H9 (cell line): Measurements from ENCODE around the gene TNFRSF17. TPM values are rescaled to one million over a fixed set of nuclear protein-coding genes. Genes with fewer than 3 reads are reported as not detected.

Experiments
- DNase-seq: peaks from one replicate; pipeline ENCODE4 v3.0.0-alpha.2; 2017
- H2AFZ ChIP-seq: one replicate; pipeline ENCODE4 v1.6.1; 2013; ENCODE audit warnings: mild to moderate bottlenecking, low read length, control low read depth, moderate library complexity
- H2AK5ac ChIP-seq: 2 replicates; pipeline ENCODE4 v1.6.1; 2013; ENCODE audit warnings: low read length, control low read depth, mixed read lengths; ENCODE audit not compliant: insufficient read length
- H2BK120ac ChIP-seq: one replicate; pipeline ENCODE4 v1.6.1; 2013; ENCODE audit warnings: low read depth, mild to moderate bottlenecking, low read length, control low read depth, inconsistent platforms; ENCODE audit not compliant: poor library complexity, severe bottlenecking
- H2BK12ac ChIP-seq: 2 replicates; pipeline ENCODE4 v1.6.1; 2013; ENCODE audit warnings: low read length, control low read depth, mixed read lengths, low read depth; ENCODE audit not compliant: insufficient read length
- H2BK15ac ChIP-seq: 2 replicates; pipeline ENCODE4 v1.6.1; 2013; ENCODE audit warnings: low read depth, low read length, control low read depth
- H2BK20ac ChIP-seq: one replicate; pipeline ENCODE4 v1.6.1; 2013; ENCODE audit warnings: low read depth, mild to moderate bottlenecking, low read length, control low read depth, inconsistent platforms; ENCODE audit not compliant: poor library complexity, severe bottlenecking
- H2BK5ac ChIP-seq: 2 replicates; pipeline ENCODE4 v1.6.1; 2013; ENCODE audit warnings: low read length, control low read depth, mixed read lengths; ENCODE audit not compliant: insufficient read length
- H3K14ac ChIP-seq: 2 replicates; pipeline ENCODE4 v1.6.1; 2013; ENCODE audit warnings: low read length, control low read depth; ENCODE audit not compliant: insufficient read depth
- H3K18ac ChIP-seq: 2 replicates; pipeline ENCODE4 v1.6.1; 2013; ENCODE audit warnings: low read depth, mild to moderate bottlenecking, mixed read lengths, low read length, control low read depth; ENCODE audit not compliant: insufficient read length
- H3K23ac ChIP-seq: 2 replicates; pipeline ENCODE4 v1.6.1; 2013; ENCODE audit warnings: low read length, control low read depth, mixed read lengths, low read depth; ENCODE audit not compliant: insufficient read length
- H3K23me2 ChIP-seq: 2 replicates; pipeline ENCODE4 v1.6.1; 2013; ENCODE audit warnings: low read depth, mild to moderate bottlenecking, mixed read lengths, low read length, control low read depth; ENCODE audit not compliant: insufficient read length, poor library complexity, severe bottlenecking
- H3K27ac ChIP-seq: 2 replicates; pipeline ENCODE4 v1.5.1; 2013; ENCODE audit warnings: low read length, control low read depth, mixed read lengths, low read depth; ENCODE audit not compliant: insufficient read length
- H3K27me3 ChIP-seq: 2 replicates; pipeline ENCODE4 v1.6.1; 2013; ENCODE audit warnings: low read length, control low read depth, inconsistent platforms; ENCODE audit not compliant: insufficient read depth
- H3K4ac ChIP-seq: 2 replicates; pipeline ENCODE4 v1.6.1; 2013; ENCODE audit warnings: low read depth, mild to moderate bottlenecking, control low read depth, inconsistent platforms, low read length, moderate library complexity
- H3K4me1 ChIP-seq: 2 replicates; pipeline ENCODE4 v1.6.1; 2013; ENCODE audit warnings: low read length, control low read depth, inconsistent platforms; ENCODE audit not compliant: insufficient read depth
- H3K4me2 ChIP-seq: 2 replicates; pipeline ENCODE4 v1.6.1; 2013; ENCODE audit warnings: low read length, control low read depth, mixed read lengths; ENCODE audit not compliant: insufficient read length, insufficient read depth
- H3K56ac ChIP-seq: 2 replicates; pipeline ENCODE4 v1.6.1; 2013; ENCODE audit warnings: low read depth, mild to moderate bottlenecking, mixed read lengths, low read length, control low read depth; ENCODE audit not compliant: insufficient read length
- H3K79me1 ChIP-seq: 2 replicates; pipeline ENCODE4 v1.6.1; 2013; ENCODE audit warnings: low read depth, mild to moderate bottlenecking, moderate library complexity, low read length, control low read depth, inconsistent platforms; ENCODE audit not compliant: insufficient read depth, poor library complexity, severe bottlenecking
- H3K79me2 ChIP-seq: 2 replicates; pipeline ENCODE4 v1.6.1; 2013; ENCODE audit warnings: low read length, control low read depth, inconsistent platforms; ENCODE audit not compliant: insufficient read depth
- H3K9ac ChIP-seq: 2 replicates; pipeline ENCODE4 v1.6.1; 2013; ENCODE audit warnings: low read length, control low read depth, mixed read lengths; ENCODE audit not compliant: insufficient read length; ENCODE audit errors: extremely low read depth
- H3K9me3 ChIP-seq: one replicate; pipeline ENCODE4 v1.6.1; 2013; ENCODE audit warnings: low read depth, low read length, inconsistent platforms; ENCODE audit not compliant: control insufficient read depth
- H3T11ph ChIP-seq: one replicate; pipeline ENCODE4 v1.6.1; 2013; ENCODE audit warnings: mild to moderate bottlenecking, low read length, control low read depth, inconsistent platforms
- H4K20me1 ChIP-seq: one replicate; pipeline ENCODE4 v1.6.1; 2013; ENCODE audit not compliant: control insufficient read depth, insufficient read length, insufficient read depth
- H4K5ac ChIP-seq: 2 replicates; pipeline ENCODE4 v1.6.1; 2013; ENCODE audit warnings: low read depth, mild to moderate bottlenecking, mixed read lengths, low read length, control low read depth; ENCODE audit not compliant: insufficient read length
- H4K8ac ChIP-seq: replicated peaks from 2 replicates; pipeline ENCODE4 v1.6.1; 2013; ENCODE audit warnings: low read length, control low read depth, mixed read lengths, low read depth; ENCODE audit not compliant: insufficient read length
- H4K91ac ChIP-seq: 2 replicates; pipeline ENCODE4 v1.6.1; 2013; ENCODE audit warnings: low read depth, mild to moderate bottlenecking, moderate library complexity, mixed read lengths, low read length, control low read depth; ENCODE audit not compliant: insufficient read length
- H3K27ac Mint-ChIP-seq, 3 experiments: 2 replicates in 2 of 3; 3 replicates in 1 of 3; pipeline ENCODE4 v1.8.0; 2020 to 2021; ENCODE audit warnings: mixed read lengths in 3 of 3, mild to moderate bottlenecking in 1 of 3, moderate library complexity in 1 of 3
- H3K27me3 Mint-ChIP-seq: 2 replicates; pipeline ENCODE4 v1.8.0; 2021; ENCODE audit warnings: low read depth, mild to moderate bottlenecking, moderate library complexity, mixed read lengths
- H3K36me3 Mint-ChIP-seq, 3 experiments: 2 replicates in 2 of 3; 3 replicates in 1 of 3; pipeline ENCODE4 v1.8.0; 2020 to 2021; ENCODE audit warnings: low read depth in 3 of 3, mixed read lengths in 3 of 3; ENCODE audit not compliant: insufficient read depth in 1 of 3
- H3K4me1 Mint-ChIP-seq, 2 experiments: 2 replicates each; pipeline ENCODE4 v1.8.0; 2020; ENCODE audit warnings: mixed read lengths in 2 of 2
- H3K4me3 Mint-ChIP-seq, 2 experiments: 2 replicates in 1 of 2; 3 replicates in 1 of 2; pipeline ENCODE4 v1.8.0; 2020 to 2021; ENCODE audit warnings: mild to moderate bottlenecking in 2 of 2, mixed read lengths in 2 of 2, moderate library complexity in 1 of 2
- H3K9me3 Mint-ChIP-seq, 2 experiments: 2 replicates in 1 of 2; 3 replicates in 1 of 2; pipeline ENCODE4 v1.8.0; 2020; ENCODE audit warnings: mild to moderate bottlenecking in 2 of 2, mixed read lengths in 2 of 2, moderate library complexity in 1 of 2
- WGBS: extraction: QIAGEN DNeasy Blood & Tissue Kit; methylation state at CpG from one replicate; pipeline ENCODE4 v1.1.7; 2013; ENCODE audit warnings: missing lambda C conversion rate, low lambda C conversion rate, mixed read lengths; ENCODE audit not compliant: insufficient read length; ENCODE audit errors: extremely low coverage; 5-methylcytosine and 5-hydroxymethylcytosine counted together
- total RNA-seq: library from RNA; stranded (reverse); gene quantifications from 2 replicates; pipeline ENCODE4 v1.2.1, GENCODE V29; 2021
- TF ChIP-seq, protein P1 (sequence below): fragments of 200-600 bp; sonication (generic); conservative IDR thresholded peaks from 3 replicates; pipeline ENCODE4 v1.8.0; 2021; ENCODE audit warnings: antibody characterized with exemption, mild to moderate bottlenecking

TNFRSF17 gene
- total RNA-seq, 1 experiment from 2014 or later, result not detected

DNA sequence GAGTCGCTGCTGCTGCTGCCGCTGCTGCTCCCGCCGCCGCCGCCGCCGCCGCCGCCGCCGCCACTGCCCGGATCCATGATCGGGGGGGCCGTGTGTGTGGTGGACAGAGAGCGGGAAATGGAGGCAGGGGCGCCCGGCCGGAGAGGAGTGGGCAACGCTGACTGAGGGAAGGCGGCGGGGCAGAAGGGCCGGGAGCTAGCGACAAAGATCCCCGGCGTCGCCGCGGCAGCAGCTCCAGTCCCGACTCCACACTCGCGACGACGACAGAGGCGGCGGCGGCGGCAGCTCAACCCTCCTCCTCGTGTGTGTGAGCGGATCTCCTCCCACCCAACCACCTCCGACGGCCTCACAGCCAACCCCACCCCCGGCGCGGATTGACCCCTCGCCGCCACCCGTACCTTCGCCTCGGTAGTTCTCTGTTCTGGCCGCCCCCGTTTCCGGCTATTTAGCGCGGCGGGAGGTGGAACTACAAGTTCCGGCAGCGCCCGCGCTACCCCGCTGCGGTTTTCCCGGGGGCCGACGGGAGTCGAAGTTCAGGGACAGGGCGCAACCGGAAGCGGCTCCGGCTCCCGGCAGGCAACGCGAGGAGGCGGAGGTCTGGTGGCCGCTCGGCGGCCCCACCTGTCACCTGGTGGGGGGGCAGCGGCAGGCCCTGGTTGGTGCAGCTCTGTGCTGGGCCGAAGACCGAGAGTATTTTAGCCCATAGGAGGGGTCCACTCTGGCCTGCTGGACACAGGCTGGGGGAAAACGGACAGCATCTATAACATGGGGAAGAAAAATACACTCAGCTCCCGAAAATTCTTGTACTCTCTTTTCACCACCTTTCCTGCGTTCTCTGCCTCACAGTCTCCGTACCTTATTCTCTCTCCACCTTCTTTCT, 49.1 kb upstream of the TNFRSF17 start, which contains the start of gene GSPT1:
TSS of gene GSPT1 (minus strand) at position 313 of the 880 bp plus-strand sequence. CDS start at position 77, 236 bp downstream.
- H4K20me1 ChIP-seq, result no peaks in the 10 kb centered on the region
- H3K27ac ChIP-seq, result no peak within 1 kb of the TSS
- no peak within 1 kb of the TSS for H3K56ac ChIP-seq
- Mint-ChIP-seq H3K27me3 (peaks cover 5% of the 10 kb centered on the region; the same call in 1 of the 2 replicates), H3K36me3 (peaks cover 4 to 12% (median 10%) of the 10 kb centered on the region in 3 experiments; a peak in 4 of 7 replicates), H3K4me1 (peaks cover 24 to 26% of the 10 kb centered on the region in 2 experiments), H3K9me3 (peaks cover 0 to 3% of the 10 kb centered on the region in 2 experiments; a peak in 1 of 5 replicates), H3K27ac (peak within 1 kb of the TSS; percentile 77 to 94 (median 92); a peak in 6 of 7 replicates), H3K4me3 (peak within 1 kb of the TSS; percentile 86 to 97)
- H3K4ac ChIP-seq, result no peak within 1 kb of the TSS
- H3K9ac ChIP-seq, result peak within 1 kb of the TSS; percentile 55
- TF ChIP-seq, protein P1, sequence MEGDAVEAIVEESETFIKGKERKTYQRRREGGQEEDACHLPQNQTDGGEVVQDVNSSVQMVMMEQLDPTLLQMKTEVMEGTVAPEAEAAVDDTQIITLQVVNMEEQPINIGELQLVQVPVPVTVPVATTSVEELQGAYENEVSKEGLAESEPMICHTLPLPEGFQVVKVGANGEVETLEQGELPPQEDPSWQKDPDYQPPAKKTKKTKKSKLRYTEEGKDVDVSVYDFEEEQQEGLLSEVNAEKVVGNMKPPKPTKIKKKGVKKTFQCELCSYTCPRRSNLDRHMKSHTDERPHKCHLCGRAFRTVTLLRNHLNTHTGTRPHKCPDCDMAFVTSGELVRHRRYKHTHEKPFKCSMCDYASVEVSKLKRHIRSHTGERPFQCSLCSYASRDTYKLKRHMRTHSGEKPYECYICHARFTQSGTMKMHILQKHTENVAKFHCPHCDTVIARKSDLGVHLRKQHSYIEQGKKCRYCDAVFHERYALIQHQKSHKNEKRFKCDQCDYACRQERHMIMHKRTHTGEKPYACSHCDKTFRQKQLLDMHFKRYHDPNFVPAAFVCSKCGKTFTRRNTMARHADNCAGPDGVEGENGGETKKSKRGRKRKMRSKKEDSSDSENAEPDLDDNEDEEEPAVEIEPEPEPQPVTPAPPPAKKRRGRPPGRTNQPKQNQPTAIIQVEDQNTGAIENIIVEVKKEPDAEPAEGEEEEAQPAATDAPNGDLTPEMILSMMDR, result 0 out of 3 replicates have a peak, but pooled peaks have one; percentile 8
- H2BK120ac ChIP-seq, result no peak within 1 kb of the TSS
- H3K27me3 ChIP-seq, result no peaks in the 10 kb centered on the region
- H3K23ac ChIP-seq, result no peak within 1 kb of the TSS
- H3K4me1 ChIP-seq, result peaks cover 3% of the 10 kb centered on the region; the same call in 1 of the 2 replicates
- peak within 1 kb of the TSS; percentile 94 for H3K4me2 ChIP-seq
- peak; percentile 99 for DNase-seq
- no CpG with 5 or more reads among the region's 84 CpGs for WGBS
- no peaks in the 10 kb centered on the region for H3K23me2 ChIP-seq
- H4K8ac ChIP-seq, result no peak within 1 kb of the TSS
- H3K79me1 ChIP-seq, result no peaks in the 10 kb centered on the region
- no peak within 1 kb of the TSS for H2BK15ac ChIP-seq
- H3K79me2 ChIP-seq, result peaks cover 33% of the 10 kb centered on the region
- no peaks in the 10 kb centered on the region for H3K9me3 ChIP-seq
- no peak within 1 kb of the TSS for H3T11ph ChIP-seq
- no peak within 1 kb of the TSS for H2BK12ac ChIP-seq
- no peak within 1 kb of the TSS for H4K5ac ChIP-seq
- no peak within 1 kb of the TSS for H2BK20ac ChIP-seq
- peak within 1 kb of the TSS; percentile 39 for H3K18ac ChIP-seq
- no peak within 1 kb of the TSS for H2AFZ ChIP-seq
- H4K91ac ChIP-seq, result no peak within 1 kb of the TSS
- peak within 1 kb of the TSS; percentile 85; the same call in 1 of the 2 replicates for H3K14ac ChIP-seq
- H2AK5ac ChIP-seq, result no peak within 1 kb of the TSS
- H2BK5ac ChIP-seq, result no peak within 1 kb of the TSS
